HG03175 (cell line): ENCODE measurements around the gene MAN2B2.
"Not testable (repeated sequence)": the region's sequence is repeated elsewhere in the genome, so short reads cannot be mapped to it uniquely, and the experiment has no call there.

Experiments
- ATAC-seq: cut with Tn5 transposase; IDR thresholded peaks from one replicate; pipeline ENCODE4 v1.9.1; 2021; ENCODE audit warnings: mild to moderate bottlenecking, moderate library complexity; ENCODE audit not compliant: unreplicated experiment

Gene MAN2B2

GRCh38 chr4:6665320-6665654 is 90.3 kb downstream of the MAN2B2 start:
- ATAC-seq: no peak

DNA sequence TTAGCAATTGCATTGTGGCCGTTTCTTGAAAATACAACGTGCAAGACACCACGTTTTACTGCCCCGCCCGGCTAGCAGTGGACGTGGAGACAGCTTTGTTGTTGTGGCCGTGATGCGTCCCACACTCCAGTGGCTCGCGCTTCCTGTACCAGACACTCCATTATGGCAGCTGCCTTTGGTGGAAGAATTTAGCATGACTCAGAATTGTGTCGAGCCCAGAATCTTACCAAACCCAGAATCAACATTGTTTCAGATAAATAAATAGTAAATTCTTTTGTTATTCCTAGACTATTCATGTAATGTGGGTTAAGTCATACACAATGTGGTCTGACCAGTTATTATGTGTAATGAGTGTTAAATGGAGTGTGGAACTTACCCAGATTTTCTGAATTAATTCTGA is 93.4 kb downstream of the MAN2B2 start:
- ATAC-seq: no peak

- no peak for ATAC-seq
These were observed 96.7 kb downstream of the MAN2B2 start for GRCh38 chr4:6671648-6672047.

DNA sequence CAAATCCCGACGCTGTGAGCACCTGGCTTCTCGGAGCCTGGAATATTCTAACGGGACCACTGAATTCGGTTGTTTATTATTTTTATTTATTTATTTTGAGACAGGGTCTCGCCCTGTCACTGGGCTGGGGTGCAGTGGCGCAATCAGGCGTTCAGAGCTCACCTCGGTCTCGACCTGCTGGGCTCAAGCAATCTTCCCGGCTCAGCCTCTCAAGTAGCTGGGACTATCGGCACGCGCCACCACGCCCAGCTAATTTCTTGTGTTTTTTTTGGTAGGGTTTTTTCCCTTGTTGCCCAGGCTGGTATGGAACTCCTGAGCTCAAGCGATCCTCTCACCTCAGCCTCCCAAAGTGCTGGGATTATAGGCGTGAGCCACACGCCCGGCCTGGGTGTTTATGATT is 97.1 kb downstream of the MAN2B2 start:
- ATAC-seq: no peak

DNA sequence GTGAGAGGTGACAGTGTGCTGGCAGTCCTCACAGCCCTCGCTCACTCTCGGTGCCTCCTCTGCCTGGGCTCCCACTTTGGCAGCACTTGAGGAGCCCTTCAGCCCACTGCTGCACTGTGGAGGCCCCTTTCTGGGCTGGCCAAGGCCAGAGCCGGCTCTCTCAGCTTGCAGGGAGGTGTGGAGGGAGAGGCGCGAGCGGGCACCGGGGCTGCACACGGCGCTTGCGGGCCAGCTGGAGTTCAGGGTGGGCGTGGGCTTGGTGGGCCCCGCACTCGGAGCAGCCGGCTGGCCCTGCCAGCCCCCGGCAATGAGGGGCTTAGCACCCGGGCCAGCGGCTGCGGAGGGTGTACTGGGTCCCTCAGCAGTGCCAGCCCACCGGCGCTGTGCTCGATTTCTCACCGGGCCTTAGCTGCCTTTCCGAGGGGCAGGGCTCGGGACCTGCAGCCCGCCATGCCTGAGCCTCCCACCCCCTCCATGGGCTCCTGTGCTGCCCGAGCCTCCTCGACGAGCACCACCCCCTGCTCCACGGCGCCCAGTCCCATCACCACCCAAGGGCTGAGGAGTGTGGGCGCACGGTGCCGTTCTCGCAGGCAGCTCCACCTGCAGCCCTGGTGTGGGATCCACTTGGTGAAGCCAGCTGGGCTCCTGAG is 97.7 kb downstream of the MAN2B2 start:
- not testable (repeated sequence) for ATAC-seq
